ENCODE results near the gene AGBL1. TPM values are rescaled to one million over a fixed set of nuclear protein-coding genes. Genes with fewer than 3 reads are reported as not detected.

Gene AGBL1
- total RNA-seq, 1 experiment from 2014 or later, result not detected

DNA sequence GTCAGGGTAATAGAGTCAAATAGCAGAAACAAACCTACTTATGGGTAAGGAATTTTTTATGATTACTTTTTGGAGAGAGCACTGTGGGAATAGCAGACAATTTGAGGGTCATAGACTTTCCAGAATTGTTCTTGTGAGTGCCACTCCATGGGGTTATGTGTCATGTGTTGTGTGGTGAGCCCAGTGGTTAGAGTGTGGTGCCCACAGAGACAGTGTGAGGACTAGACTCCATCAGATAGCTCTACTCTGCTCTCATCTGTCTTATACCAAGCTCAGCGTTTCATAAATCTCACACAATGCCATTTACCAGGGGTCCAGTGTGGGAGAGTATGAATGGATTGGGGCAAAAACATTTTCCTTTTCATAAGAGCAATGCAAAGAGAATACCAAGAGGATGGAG lies 188.9 kb downstream of the AGBL1 start:
- no peaks in the 10 kb centered on the region; the same call in 1 of the 2 replicates for H4K20me1 ChIP-seq (ENCODE audit: insufficient read depth)
- no peaks in the 10 kb centered on the region for H3K36me3 ChIP-seq (ENCODE audit: low read depth)
- no peaks in the 10 kb centered on the region for H3K9me2 ChIP-seq (ENCODE audit: insufficient read depth)
- no peaks in the 10 kb centered on the region for H3F3A ChIP-seq (ENCODE audit: insufficient read depth, low read depth)
- no TSS peak for BruUV-seq (replicated peaks)
- TF ChIP-seq, protein P1, sequence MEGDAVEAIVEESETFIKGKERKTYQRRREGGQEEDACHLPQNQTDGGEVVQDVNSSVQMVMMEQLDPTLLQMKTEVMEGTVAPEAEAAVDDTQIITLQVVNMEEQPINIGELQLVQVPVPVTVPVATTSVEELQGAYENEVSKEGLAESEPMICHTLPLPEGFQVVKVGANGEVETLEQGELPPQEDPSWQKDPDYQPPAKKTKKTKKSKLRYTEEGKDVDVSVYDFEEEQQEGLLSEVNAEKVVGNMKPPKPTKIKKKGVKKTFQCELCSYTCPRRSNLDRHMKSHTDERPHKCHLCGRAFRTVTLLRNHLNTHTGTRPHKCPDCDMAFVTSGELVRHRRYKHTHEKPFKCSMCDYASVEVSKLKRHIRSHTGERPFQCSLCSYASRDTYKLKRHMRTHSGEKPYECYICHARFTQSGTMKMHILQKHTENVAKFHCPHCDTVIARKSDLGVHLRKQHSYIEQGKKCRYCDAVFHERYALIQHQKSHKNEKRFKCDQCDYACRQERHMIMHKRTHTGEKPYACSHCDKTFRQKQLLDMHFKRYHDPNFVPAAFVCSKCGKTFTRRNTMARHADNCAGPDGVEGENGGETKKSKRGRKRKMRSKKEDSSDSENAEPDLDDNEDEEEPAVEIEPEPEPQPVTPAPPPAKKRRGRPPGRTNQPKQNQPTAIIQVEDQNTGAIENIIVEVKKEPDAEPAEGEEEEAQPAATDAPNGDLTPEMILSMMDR (conservative IDR thresholded peaks at IDR 0.05), result no peak
- TF ChIP-seq EZH2 (IDR thresholded peaks at IDR 0.05; ENCODE audit: low read depth), result no peak
- H2AFZ ChIP-seq, result no peak overlapping the region
- CTCF ChIA-PET, result no interaction called here
- no peak overlapping the region for H3K4me3 ChIP-seq
- intact Hi-C loops (cut with micrococcal nuclease; ENCODE audit: unreplicated experiment), result no loop called here
- no peak overlapping the region for H3K27ac ChIP-seq
- H3K79me2 ChIP-seq (ENCODE audit: low read depth), result no peaks in the 10 kb centered on the region
- no peak overlapping the region for H3K4me2 ChIP-seq
- H3K9me3 ChIP-seq (ENCODE audit: insufficient read depth, low read depth), result no peaks in the 10 kb centered on the region
- no peaks in the 10 kb centered on the region for H3K4me1 ChIP-seq (replicated peaks; ENCODE audit: insufficient read depth)
- no peak for DNase-seq
- H3K27me3 ChIP-seq (ENCODE audit: insufficient read depth, low read depth), result 0 out of 2 replicates have a peak, but pooled peaks cover 6% of the 10 kb centered on the region
- POLR2A ChIA-PET (ENCODE audit: unreplicated experiment), result no interaction called here

DNA sequence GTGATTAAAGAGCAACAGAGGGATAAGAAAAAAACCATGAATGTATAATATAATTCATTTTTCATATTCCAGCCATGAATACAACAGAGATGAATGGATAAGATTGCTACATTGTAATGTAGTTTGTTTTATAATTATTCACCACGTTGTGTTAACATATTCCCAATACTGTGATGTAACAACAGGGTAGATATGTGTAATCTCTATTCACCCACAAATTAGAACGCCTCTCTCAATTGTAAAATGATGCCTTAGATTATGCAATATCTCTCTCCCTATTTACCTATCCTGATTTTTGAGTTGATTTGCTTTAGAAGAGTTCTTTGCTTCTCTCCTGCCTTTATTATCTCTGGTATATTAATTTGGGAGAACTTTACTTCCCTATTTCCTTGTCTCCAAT lies 193.6 kb downstream of the AGBL1 start:
- Histone ChIP-seq H4K20me1 (ENCODE audit: insufficient read depth) (no peaks in the 10 kb centered on the region; the same call in 1 of the 2 replicates), H3K79me2 (ENCODE audit: low read depth) (no peaks in the 10 kb centered on the region)

DNA sequence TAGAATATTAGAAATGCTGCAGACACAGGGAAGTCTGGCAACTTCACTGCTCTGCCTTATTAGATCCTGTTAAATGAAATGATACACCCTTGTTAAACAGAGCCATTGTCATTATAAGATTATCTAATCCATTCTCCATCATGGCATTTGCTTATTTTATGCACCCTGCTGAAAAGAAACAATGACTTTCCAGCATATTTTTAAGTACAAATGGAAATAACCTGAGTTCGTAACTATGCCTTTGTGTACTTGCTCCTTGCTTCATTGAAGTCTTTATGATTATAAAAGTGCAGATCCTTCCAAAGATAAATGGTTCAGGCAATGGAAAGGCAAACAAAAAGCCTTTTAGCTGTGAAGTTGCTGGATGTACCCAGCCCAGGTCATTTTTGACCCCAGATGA lies 195.7 kb downstream of the AGBL1 start:
- H3K27ac ChIP-seq, result no peak overlapping the region
- H2AFZ ChIP-seq, result no peak overlapping the region
- no peaks in the 10 kb centered on the region for H3K36me3 ChIP-seq (ENCODE audit: low read depth)
- DNase-seq, result no peak
- no peaks in the 10 kb centered on the region for H3K9me2 ChIP-seq (ENCODE audit: insufficient read depth)
- intact Hi-C loops (cut with micrococcal nuclease; ENCODE audit: unreplicated experiment), result no loop called here
- H3K4me2 ChIP-seq, result no peak overlapping the region
- POLR2A ChIA-PET (ENCODE audit: unreplicated experiment), result no interaction called here
- no peaks in the 10 kb centered on the region for H3K4me1 ChIP-seq (replicated peaks; ENCODE audit: insufficient read depth)
- H3K9me3 ChIP-seq (ENCODE audit: insufficient read depth, low read depth), result no peaks in the 10 kb centered on the region
- H3F3A ChIP-seq (ENCODE audit: insufficient read depth, low read depth), result no peaks in the 10 kb centered on the region
- BruUV-seq (replicated peaks), result no TSS peak
- H3K4me3 ChIP-seq, result no peak overlapping the region
- H4K20me1 ChIP-seq (ENCODE audit: insufficient read depth), result no peaks in the 10 kb centered on the region; the same call in 1 of the 2 replicates
- H3K27me3 ChIP-seq (ENCODE audit: insufficient read depth, low read depth), result no peaks in the 10 kb centered on the region
- CTCF ChIA-PET, result no interaction called here
- TF ChIP-seq EZH2 (IDR thresholded peaks at IDR 0.05; ENCODE audit: low read depth), result no peak
- TF ChIP-seq, protein P1 (conservative IDR thresholded peaks at IDR 0.05), result no peak
- no peaks in the 10 kb centered on the region for H3K79me2 ChIP-seq (ENCODE audit: low read depth)

More for the DNA sequence above, 193.6 kb downstream of the AGBL1 start:
- H3K9me2 ChIP-seq (ENCODE audit: insufficient read depth), result no peaks in the 10 kb centered on the region
- H3K27ac ChIP-seq, result no peak overlapping the region
- POLR2A ChIA-PET (ENCODE audit: unreplicated experiment), result no interaction called here
- H3F3A ChIP-seq (ENCODE audit: insufficient read depth, low read depth), result no peaks in the 10 kb centered on the region
- intact Hi-C loops (cut with micrococcal nuclease; ENCODE audit: unreplicated experiment), result no loop called here
- TF ChIP-seq, protein P1 (conservative IDR thresholded peaks at IDR 0.05), result no peak
- no peak for TF ChIP-seq EZH2 (IDR thresholded peaks at IDR 0.05; ENCODE audit: low read depth)
- no peak overlapping the region for H3K4me2 ChIP-seq
- no peaks in the 10 kb centered on the region for H3K4me1 ChIP-seq (replicated peaks; ENCODE audit: insufficient read depth)
- H3K4me3 ChIP-seq, result no peak overlapping the region
- H3K36me3 ChIP-seq (ENCODE audit: low read depth), result no peaks in the 10 kb centered on the region
- CTCF ChIA-PET, result no interaction called here
- DNase-seq, result no peak
- H2AFZ ChIP-seq, result no peak overlapping the region
- no peaks in the 10 kb centered on the region for H3K27me3 ChIP-seq (ENCODE audit: insufficient read depth, low read depth)
- no peaks in the 10 kb centered on the region for H3K9me3 ChIP-seq (ENCODE audit: insufficient read depth, low read depth)
- no TSS peak for BruUV-seq (replicated peaks)

All from PC-9 (cell line).